Lower leg skin (tissue), 4 donors: ENCODE results near the gene ILK. TPM values are rescaled to one million over a fixed set of nuclear protein-coding genes. Genes with fewer than 3 reads are reported as not detected.

Source experiments
- DNase-seq, 2 donors: peaks; one replicate each; pipeline ENCODE4 v3.0.0-alpha.2; 2019; ENCODE audit warnings: low spot score in 2 of 2
- H3K4me3 ChIP-seq: fragments of 200-600 bp; sonication (generic); 2 replicates; pipeline ENCODE4 v1.5.1; 2017; ENCODE audit warnings: mild to moderate bottlenecking, low read depth; ENCODE audit not compliant: poor library complexity, severe bottlenecking
- POLR2A ChIP-seq, 2 donors: fragments of 450-650 bp; IDR thresholded peaks; one replicate each; pipeline ENCODE4 v1.6.1; 2016 to 2017; ENCODE audit warnings: antibody characterized with exemption in 2 of 2, mild to moderate bottlenecking in 1 of 2, moderate library complexity in 1 of 2
- WGBS, 2 donors: methylation state at CpG; one replicate each; pipeline ENCODE4 v1.1.5; 2018; 5-methylcytosine and 5-hydroxymethylcytosine counted together
- intact Hi-C: fragments of 100-400 bp; cut with DNase I; formaldehyde crosslinking; loops from one replicate; pipeline ENCODE4 v1.15.0; 2023; ENCODE audit warnings: low total_unique reads
- total RNA-seq, 4 donors: library from RNA; depleted of rRNA; stranded (reverse); fragments of >200 nt; gene quantifications; one replicate each; pipeline ENCODE4 v1.1.0, GENCODE V29; 2016
- TF ChIP-seq, protein P1 (sequence below), 3 donors: fragments of 450-650 bp; IDR thresholded peaks; one replicate each; pipeline ENCODE4 v1.5.1; 2016; ENCODE audit warnings: antibody characterized with exemption in 3 of 3, mild to moderate bottlenecking in 3 of 3, moderate library complexity in 2 of 3

The ILK gene
- total RNA-seq, 4 donors from 2014 or later, result 68.1 to 91.0 (median 74.8) TPM

DNA sequence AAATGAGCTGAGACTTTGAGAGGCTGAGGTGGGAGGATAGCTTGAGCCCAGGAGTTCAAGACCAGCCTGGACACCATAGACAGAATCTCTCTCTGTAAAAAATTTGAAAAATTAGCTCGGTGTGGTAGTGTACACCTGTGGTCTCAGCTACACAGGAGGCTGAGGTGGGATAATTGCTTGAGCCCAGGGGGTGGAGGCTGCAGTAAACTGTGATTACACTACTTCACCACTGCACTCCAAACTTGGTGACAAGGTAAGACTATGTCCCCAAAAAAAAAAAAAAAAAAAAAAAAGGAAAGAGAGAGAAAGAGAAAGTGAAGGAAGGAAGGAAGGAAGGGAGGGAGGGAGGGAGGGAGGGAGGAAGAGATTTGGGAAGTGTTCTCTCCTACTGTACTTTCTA is 25.4 kb upstream of the ILK start:
- TF ChIP-seq, protein P1, sequence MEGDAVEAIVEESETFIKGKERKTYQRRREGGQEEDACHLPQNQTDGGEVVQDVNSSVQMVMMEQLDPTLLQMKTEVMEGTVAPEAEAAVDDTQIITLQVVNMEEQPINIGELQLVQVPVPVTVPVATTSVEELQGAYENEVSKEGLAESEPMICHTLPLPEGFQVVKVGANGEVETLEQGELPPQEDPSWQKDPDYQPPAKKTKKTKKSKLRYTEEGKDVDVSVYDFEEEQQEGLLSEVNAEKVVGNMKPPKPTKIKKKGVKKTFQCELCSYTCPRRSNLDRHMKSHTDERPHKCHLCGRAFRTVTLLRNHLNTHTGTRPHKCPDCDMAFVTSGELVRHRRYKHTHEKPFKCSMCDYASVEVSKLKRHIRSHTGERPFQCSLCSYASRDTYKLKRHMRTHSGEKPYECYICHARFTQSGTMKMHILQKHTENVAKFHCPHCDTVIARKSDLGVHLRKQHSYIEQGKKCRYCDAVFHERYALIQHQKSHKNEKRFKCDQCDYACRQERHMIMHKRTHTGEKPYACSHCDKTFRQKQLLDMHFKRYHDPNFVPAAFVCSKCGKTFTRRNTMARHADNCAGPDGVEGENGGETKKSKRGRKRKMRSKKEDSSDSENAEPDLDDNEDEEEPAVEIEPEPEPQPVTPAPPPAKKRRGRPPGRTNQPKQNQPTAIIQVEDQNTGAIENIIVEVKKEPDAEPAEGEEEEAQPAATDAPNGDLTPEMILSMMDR (IDR thresholded peaks at IDR 0.05), result no peak
- TF ChIP-seq POLR2A (IDR thresholded peaks at IDR 0.05), result no peak
- 100% methylated on average over 1 of the region's 1 CpG for WGBS, 2 donors
- intact Hi-C loops, result no loop called here
- DNase-seq, result no peak
- H3K4me3 ChIP-seq, result no peak overlapping the region

DNA sequence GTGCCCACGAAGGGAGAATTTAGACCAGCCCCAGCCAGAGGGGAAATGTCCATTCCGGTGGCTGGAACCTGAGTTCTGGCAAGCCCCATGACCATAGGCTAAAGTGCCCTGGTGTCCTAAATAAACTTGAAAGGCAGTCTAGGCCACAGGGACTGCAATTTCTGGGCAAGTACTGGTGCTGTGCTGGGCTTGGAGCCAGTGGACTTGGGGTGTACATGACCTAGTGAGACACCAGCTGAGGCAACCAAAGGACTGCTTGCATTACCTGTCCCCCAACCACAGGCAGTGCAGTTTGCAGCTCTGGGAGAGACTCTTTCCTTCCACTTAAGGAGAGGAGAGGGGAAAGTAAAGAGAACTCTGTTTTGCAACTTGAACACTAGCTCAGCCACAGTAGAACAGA is 23.9 kb upstream of the ILK start:
- H3K4me3 ChIP-seq, result no peak overlapping the region
- 86 to 95% methylated on average over 2 of the region's 2 CpGs for WGBS, 2 donors
- no peak for TF ChIP-seq POLR2A (IDR thresholded peaks at IDR 0.05)
- TF ChIP-seq, protein P1 (IDR thresholded peaks at IDR 0.05), result no peak
- DNase-seq, result no peak
- intact Hi-C loops, result no loop called here

DNA sequence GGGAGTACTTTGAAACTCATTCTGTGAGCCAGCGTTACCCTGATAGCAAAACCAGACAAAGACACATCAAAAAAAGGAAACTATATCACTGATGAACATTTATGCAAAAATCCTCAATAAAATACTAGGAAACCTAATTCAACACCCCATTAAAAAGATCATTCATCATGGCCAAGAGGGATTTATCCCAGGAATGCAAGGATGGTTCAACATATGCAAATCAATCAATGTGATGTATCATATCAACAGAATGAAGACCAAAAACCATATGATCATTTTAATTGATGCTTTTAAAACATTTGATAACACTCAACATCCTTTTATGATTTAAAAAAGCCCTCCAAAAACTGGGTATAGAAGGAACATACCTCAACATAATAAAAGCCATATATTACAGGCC is 20.0 kb upstream of the ILK start:
- WGBS, 2 donors, result 93 to 96% methylated on average over 1 of the region's 1 CpG
- intact Hi-C loops, result no loop called here
- no peak overlapping the region for H3K4me3 ChIP-seq
- no peak for TF ChIP-seq POLR2A (IDR thresholded peaks at IDR 0.05)
- TF ChIP-seq, protein P1 (IDR thresholded peaks at IDR 0.05), result no peak
- no peak for DNase-seq

DNA sequence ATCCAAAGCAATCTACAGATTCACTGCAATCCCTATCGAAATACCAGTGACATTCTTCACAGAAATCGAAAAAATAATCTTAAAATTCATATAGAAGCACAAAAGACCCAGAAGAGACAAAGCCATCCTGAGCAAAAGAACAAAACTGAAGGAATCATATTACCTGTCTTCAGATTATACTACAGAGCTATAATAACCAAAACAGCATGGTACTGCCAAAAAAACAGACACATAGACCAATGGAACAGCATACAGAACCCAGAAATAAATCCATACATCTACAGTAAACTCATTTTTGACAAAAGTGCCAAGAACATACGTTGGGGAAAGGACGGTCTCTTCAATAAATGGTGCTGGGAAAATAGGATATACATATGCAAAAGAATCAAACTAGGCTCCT is 19.0 kb upstream of the ILK start:
- WGBS, 2 donors, result 90 to 98% methylated on average over 4 of the region's 4 CpGs
- intact Hi-C loops, result no loop called here

DNA sequence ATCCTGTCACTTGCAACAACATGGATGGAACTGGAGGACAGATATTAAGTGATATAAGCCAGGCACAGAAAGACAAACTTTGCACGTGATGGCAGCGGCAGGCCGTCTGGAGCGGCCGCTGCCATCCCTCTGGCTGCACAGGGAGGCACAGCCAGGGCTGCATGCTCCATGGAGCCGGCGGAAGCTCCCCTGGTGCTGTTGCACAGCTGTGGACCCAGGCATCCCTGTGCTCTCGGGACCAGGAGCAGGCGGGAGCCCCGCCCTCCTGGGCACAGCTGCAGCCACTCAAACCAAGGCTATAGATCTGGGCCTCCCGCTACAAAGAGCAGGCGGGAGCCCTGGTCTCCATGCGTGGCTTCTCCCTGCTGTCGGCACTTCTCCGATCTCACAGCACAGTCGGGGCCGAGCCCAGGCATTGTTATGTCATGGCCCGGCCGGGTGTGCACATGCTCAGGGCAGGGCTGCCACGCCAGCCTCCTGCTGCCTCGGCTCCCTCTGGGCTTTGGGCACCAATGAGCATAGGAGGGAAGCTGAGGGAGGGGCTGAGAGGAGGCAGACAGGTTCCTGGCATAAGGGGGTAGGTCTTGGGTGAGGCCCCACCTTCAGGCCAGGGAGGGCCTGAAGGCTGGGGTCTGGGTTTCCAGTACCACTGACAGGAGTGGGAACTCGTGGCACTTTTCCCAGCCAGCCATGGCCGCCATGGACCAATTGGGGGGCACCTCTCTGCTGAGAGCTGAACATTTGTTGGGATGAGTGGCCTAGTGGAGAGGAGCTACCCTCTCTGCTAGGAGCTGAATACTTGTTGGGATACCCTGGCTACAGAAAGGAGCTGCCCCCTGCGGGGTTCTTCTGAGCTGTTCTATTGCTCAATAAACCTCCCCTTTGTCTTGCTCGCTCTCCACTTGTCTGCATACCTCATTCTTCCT is 16.9 kb upstream of the ILK start:
- no peak for DNase-seq
- WGBS, 2 donors, result 45 to 56% methylated on average over 22 to 23 of the region's 25 CpGs
- intact Hi-C loops, result no loop called here
- TF ChIP-seq, protein P1 (IDR thresholded peaks at IDR 0.05), result no peak
- no peak for TF ChIP-seq POLR2A (IDR thresholded peaks at IDR 0.05)
- H3K4me3 ChIP-seq, result no peak overlapping the region

More for the DNA sequence above, 19.0 kb upstream of the ILK start:
- no peak for TF ChIP-seq POLR2A (IDR thresholded peaks at IDR 0.05)
- TF ChIP-seq, protein P1 (IDR thresholded peaks at IDR 0.05), result no peak
- DNase-seq, result no peak
- H3K4me3 ChIP-seq, result no peak overlapping the region
